ENCODE results near the gene SLC40A1. TPM values are rescaled to one million over a fixed set of nuclear protein-coding genes. Genes with fewer than 3 reads are reported as not detected.
A peak's percentile ranks its signal among the peaks of the same experiment; 100 is the strongest.

The SLC40A1 gene
- total and polyA plus RNA-seq, 2 of the 13 experiments (the other 11 are each of a cell fraction or from before 2014, with no cell fraction given) = 10.6 to 24.9 TPM

DNA sequence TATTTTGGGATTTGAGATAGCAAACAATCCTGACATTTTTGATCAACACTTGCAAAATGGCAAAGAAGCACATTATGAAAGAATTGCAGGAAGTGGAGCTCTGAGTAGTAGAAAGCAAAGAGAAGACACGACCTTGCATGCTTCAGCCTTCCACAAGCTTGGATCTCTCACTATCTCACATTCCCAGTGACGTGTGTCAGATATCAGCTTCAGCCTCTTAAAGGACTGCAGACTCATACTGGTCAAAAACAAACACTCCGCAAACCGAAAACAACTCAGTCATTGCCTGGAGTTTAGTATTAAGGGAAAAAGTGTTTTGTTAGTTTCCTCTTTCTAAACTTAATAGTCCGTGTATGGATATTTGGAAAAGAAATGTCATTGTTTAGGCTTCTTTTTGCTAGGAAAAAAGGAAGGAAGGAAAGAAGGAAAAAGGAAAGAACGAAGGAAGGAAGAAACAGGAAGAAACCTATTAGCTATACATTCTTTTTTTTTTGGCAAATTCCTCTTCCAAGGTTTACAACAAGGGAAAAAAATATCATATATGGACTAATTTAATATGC is 32.6 kb upstream of the SLC40A1 start (continued):
- TF ChIP-seq, protein P1, sequence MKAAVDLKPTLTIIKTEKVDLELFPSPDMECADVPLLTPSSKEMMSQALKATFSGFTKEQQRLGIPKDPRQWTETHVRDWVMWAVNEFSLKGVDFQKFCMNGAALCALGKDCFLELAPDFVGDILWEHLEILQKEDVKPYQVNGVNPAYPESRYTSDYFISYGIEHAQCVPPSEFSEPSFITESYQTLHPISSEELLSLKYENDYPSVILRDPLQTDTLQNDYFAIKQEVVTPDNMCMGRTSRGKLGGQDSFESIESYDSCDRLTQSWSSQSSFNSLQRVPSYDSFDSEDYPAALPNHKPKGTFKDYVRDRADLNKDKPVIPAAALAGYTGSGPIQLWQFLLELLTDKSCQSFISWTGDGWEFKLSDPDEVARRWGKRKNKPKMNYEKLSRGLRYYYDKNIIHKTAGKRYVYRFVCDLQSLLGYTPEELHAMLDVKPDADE (CRISPR knock-in tag; IDR thresholded peaks at IDR 0.05) = no peak
- TF ChIP-seq ZFP36 (IDR thresholded peaks at IDR 0.05; ENCODE audit: borderline replicate concordance, low read depth, low read length, partially characterized antibody) = no peak
- no peak for TF ChIP-seq HNRNPUL1 (IDR thresholded peaks at IDR 0.05; ENCODE audit: low read depth, low read length)
- TF ChIP-seq ZNF607 (CRISPR knock-in tag; IDR thresholded peaks at IDR 0.05; ENCODE audit: borderline replicate concordance) = no peak
- TF ChIP-seq KDM5B (CRISPR knock-in tag; IDR thresholded peaks at IDR 0.05; ENCODE audit: borderline replicate concordance) = no peak
- TF ChIP-seq, protein P2, sequence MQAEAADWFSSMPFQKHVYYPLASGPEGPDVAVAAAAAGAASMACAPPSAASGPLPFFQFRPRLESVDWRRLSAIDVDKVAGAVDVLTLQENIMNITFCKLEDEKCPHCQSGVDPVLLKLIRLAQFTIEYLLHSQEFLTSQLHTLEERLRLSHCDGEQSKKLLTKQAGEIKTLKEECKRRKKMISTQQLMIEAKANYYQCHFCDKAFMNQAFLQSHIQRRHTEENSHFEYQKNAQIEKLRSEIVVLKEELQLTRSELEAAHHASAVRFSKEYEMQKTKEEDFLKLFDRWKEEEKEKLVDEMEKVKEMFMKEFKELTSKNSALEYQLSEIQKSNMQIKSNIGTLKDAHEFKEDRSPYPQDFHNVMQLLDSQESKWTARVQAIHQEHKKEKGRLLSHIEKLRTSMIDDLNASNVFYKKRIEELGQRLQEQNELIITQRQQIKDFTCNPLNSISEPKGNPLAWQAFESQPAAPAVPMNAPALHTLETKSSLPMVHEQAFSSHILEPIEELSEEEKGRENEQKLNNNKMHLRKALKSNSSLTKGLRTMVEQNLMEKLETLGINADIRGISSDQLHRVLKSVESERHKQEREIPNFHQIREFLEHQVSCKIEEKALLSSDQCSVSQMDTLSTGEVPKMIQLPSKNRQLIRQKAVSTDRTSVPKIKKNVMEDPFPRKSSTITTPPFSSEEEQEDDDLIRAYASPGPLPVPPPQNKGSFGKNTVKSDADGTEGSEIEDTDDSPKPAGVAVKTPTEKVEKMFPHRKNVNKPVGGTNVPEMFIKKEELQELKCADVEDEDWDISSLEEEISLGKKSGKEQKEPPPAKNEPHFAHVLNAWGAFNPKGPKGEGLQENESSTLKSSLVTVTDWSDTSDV (CRISPR knock-in tag; IDR thresholded peaks at IDR 0.05) = no peak
- no peak for TF ChIP-seq NFYB (CRISPR knock-in tag; IDR thresholded peaks at IDR 0.05)
- TF ChIP-seq, protein P3, sequence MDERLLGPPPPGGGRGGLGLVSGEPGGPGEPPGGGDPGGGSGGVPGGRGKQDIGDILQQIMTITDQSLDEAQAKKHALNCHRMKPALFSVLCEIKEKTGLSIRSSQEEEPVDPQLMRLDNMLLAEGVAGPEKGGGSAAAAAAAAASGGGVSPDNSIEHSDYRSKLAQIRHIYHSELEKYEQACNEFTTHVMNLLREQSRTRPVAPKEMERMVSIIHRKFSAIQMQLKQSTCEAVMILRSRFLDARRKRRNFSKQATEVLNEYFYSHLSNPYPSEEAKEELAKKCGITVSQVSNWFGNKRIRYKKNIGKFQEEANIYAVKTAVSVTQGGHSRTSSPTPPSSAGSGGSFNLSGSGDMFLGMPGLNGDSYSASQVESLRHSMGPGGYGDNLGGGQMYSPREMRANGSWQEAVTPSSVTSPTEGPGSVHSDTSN (CRISPR knock-in tag; IDR thresholded peaks at IDR 0.05) = peak; percentile 26; the same call in 1 of the 2 replicates
- TF ChIP-seq YEATS2 (CRISPR knock-in tag; IDR thresholded peaks at IDR 0.05; ENCODE audit: borderline replicate concordance) = no peak; the same call in 1 of the 2 replicates
- TF ChIP-seq TBL1XR1 (IDR thresholded peaks at IDR 0.05; ENCODE audit: borderline replicate concordance, low read length, partially characterized antibody) = no peak
- no peak for TF ChIP-seq FLYWCH1 (CRISPR knock-in tag; IDR thresholded peaks at IDR 0.05)
- TF ChIP-seq, protein P4, sequence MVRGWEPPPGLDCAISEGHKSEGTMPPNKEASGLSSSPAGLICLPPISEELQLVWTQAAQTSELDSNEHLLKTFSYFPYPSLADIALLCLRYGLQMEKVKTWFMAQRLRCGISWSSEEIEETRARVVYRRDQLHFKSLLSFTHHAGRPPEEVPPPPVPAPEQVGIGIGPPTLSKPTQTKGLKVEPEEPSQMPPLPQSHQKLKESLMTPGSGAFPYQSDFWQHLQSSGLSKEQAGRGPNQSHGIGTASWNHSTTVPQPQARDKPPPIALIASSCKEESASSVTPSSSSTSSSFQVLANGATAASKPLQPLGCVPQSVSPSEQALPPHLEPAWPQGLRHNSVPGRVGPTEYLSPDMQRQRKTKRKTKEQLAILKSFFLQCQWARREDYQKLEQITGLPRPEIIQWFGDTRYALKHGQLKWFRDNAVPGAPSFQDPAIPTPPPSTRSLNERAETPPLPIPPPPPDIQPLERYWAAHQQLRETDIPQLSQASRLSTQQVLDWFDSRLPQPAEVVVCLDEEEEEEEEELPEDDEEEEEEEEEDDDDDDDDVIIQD (CRISPR knock-in tag; IDR thresholded peaks at IDR 0.05; ENCODE audit: low read depth) = peak; percentile 75; the same call in 1 of the 2 replicates
- no peak; the same call in 1 of the 2 replicates for TF ChIP-seq RCOR2 (CRISPR knock-in tag; IDR thresholded peaks at IDR 0.05)
- no peak for TF ChIP-seq ELF1 (CRISPR knock-in tag; IDR thresholded peaks at IDR 0.05)
- no peak for TF ChIP-seq PAWR (CRISPR knock-in tag; IDR thresholded peaks at IDR 0.05; ENCODE audit: borderline replicate concordance)
- TF ChIP-seq ZFY (CRISPR knock-in tag; IDR thresholded peaks at IDR 0.05) = no peak
- no peak for TF ChIP-seq FOXA1 (IDR thresholded peaks at IDR 0.05)
- peak; percentile 35; the same call in 1 of the 2 replicates for TF ChIP-seq FOXA1 (CRISPR knock-in tag; IDR thresholded peaks at IDR 0.05)
- no peak for TF ChIP-seq ESRRA (CRISPR knock-in tag; IDR thresholded peaks at IDR 0.05; ENCODE audit: low read depth)
- TF ChIP-seq, protein P5, sequence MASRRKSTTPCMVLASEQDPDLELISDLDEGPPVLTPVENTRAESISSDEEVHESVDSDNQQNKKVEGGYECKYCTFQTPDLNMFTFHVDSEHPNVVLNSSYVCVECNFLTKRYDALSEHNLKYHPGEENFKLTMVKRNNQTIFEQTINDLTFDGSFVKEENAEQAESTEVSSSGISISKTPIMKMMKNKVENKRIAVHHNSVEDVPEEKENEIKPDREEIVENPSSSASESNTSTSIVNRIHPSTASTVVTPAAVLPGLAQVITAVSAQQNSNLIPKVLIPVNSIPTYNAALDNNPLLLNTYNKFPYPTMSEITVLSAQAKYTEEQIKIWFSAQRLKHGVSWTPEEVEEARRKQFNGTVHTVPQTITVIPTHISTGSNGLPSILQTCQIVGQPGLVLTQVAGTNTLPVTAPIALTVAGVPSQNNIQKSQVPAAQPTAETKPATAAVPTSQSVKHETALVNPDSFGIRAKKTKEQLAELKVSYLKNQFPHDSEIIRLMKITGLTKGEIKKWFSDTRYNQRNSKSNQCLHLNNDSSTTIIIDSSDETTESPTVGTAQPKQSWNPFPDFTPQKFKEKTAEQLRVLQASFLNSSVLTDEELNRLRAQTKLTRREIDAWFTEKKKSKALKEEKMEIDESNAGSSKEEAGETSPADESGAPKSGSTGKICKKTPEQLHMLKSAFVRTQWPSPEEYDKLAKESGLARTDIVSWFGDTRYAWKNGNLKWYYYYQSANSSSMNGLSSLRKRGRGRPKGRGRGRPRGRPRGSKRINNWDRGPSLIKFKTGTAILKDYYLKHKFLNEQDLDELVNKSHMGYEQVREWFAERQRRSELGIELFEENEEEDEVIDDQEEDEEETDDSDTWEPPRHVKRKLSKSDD (CRISPR knock-in tag; IDR thresholded peaks at IDR 0.05; ENCODE audit: low read depth) = no peak
- no peak for TF ChIP-seq RFX5 (IDR thresholded peaks at IDR 0.05; ENCODE audit: low read depth, low read length)
- no peak for TF ChIP-seq ZNF30 (CRISPR knock-in tag; IDR thresholded peaks at IDR 0.05)
